HepG2 (cell line): Measurements from ENCODE around the gene FAM83C. TPM values are rescaled to one million over a fixed set of nuclear protein-coding genes. Genes with fewer than 3 reads are reported as not detected.

ENCODE experiments used
- EED ChIP-seq: sonication (generic); formaldehyde crosslinking; IDR thresholded peaks from 2 replicates; pipeline ENCODE4 v1.5.0; 2020; ENCODE audit warnings: mild to moderate bottlenecking, missing genetic modification reagents
- FOXA3 ChIP-seq: IDR thresholded peaks from 2 replicates; pipeline ENCODE4 v1.6.1; 2016; ENCODE audit warnings: missing genetic modification reagents, missing compliant biosample characterization
- FOXP1 ChIP-seq, 2 experiments: fragments of 450-650 bp in 1 of 2; IDR thresholded peaks; 2 replicates each; pipeline ENCODE4 v1.6.1; 2017 to 2018; ENCODE audit warnings: antibody characterized with exemption in 1 of 2
- MBNL3 ChIP-seq: fragments of 250-450 bp; sonication (Bioruptor Pico); conservative IDR thresholded peaks from 2 replicates; pipeline ENCODE4 v1.8.0; 2022; ENCODE audit warnings: mild to moderate bottlenecking, inconsistent platforms
- NFAT5 ChIP-seq: sonication (generic); formaldehyde crosslinking; IDR thresholded peaks from 2 replicates; pipeline ENCODE4 v1.4.0; 2020; ENCODE audit warnings: missing genetic modification reagents
- NFKB2 ChIP-seq: sonication (generic); formaldehyde crosslinking; IDR thresholded peaks from 2 replicates; pipeline ENCODE4 v1.4.0; 2020; ENCODE audit warnings: missing genetic modification reagents, borderline replicate concordance
- SIN3B ChIP-seq: fragments of 150-350 bp; IDR thresholded peaks from 2 replicates; pipeline ENCODE4 v1.6.1; 2014; ENCODE audit warnings: low read length
- SUZ12 ChIP-seq: fragments of 150-350 bp; IDR thresholded peaks from 2 replicates; pipeline ENCODE4 v1.6.1; 2014; ENCODE audit warnings: low read depth, low read length
- THAP8 ChIP-seq: sonication (generic); formaldehyde crosslinking; IDR thresholded peaks from 2 replicates; pipeline ENCODE4 v1.5.1; 2020; ENCODE audit warnings: missing genetic modification reagents, mild to moderate bottlenecking, borderline replicate concordance
- ZNF18 ChIP-seq: sonication (generic); formaldehyde crosslinking; IDR thresholded peaks from 2 replicates; pipeline ENCODE4 v1.8.0; 2022; ENCODE audit warnings: mild to moderate bottlenecking, missing genetic modification reagents; ENCODE audit not compliant: insufficient replicate concordance
- ZNF280B ChIP-seq: sonication (generic); formaldehyde crosslinking; IDR thresholded peaks from 2 replicates; pipeline ENCODE4 v1.5.0; 2020; ENCODE audit warnings: missing genetic modification reagents, mild to moderate bottlenecking, borderline replicate concordance
- ZNF354B ChIP-seq: sonication (generic); formaldehyde crosslinking; IDR thresholded peaks from 2 replicates; pipeline ENCODE4 v1.8.0; 2022; ENCODE audit warnings: mild to moderate bottlenecking, missing genetic modification reagents
- ZNF512B ChIP-seq: sonication (generic); formaldehyde crosslinking; IDR thresholded peaks from 2 replicates; pipeline ENCODE4 v1.5.1; 2020; ENCODE audit warnings: missing genetic modification reagents, mild to moderate bottlenecking, borderline replicate concordance
- ZNF563 ChIP-seq: sonication (generic); formaldehyde crosslinking; IDR thresholded peaks from 2 replicates; pipeline ENCODE4 v1.8.0; 2022; ENCODE audit warnings: mild to moderate bottlenecking, moderate library complexity, missing genetic modification reagents
- ZNF792 ChIP-seq: IDR thresholded peaks from 2 replicates; pipeline ENCODE4 v1.6.1; 2016
- ZNF816 ChIP-seq: sonication (generic); formaldehyde crosslinking; IDR thresholded peaks from 2 replicates; pipeline ENCODE4 v1.8.0; 2022; ENCODE audit warnings: missing genetic modification reagents, mild to moderate bottlenecking, borderline replicate concordance
- polyA plus RNA-seq, 8 experiments: library from polyadenylated mRNA; depleted of rRNA in 3 of 8; stranded (reverse) in 7 of 8; unstranded in 1 of 8; fragments of >200 nt; fragmentation: Illumina TruSeq in 4 of 8; extraction: Trizol in 4 of 8; gene quantifications; 2 replicates each; pipeline versions ENCODE4 v1.2.1 to v1.2.3, GENCODE V29; 2011 to 2016; ENCODE audit warnings: low read depth in 4 of 8, missing spikeins in 1 of 8, mixed read lengths in 1 of 8; ENCODE audit not compliant: insufficient read depth in 1 of 8
- total RNA-seq, 5 experiments: library from RNA; depleted of rRNA; stranded (reverse); fragments of >200 nt; fragmentation: Illumina TruSeq; extraction: Trizol; gene quantifications; 2 replicates each; pipeline ENCODE4 v1.2.3, GENCODE V29; 2016; ENCODE audit warnings: low read depth in 1 of 5

The FAM83C gene
- total and polyA plus RNA-seq, 2 of the 13 experiments (the other 11 are each of a cell fraction or from before 2014, with no cell fraction given), result 0.04 TPM; not detected in 1

GRCh38 chr20:35284267-35284991 is 7.8 kb downstream of the FAM83C start, which contains the start of gene EIF6 (continued):
- TF ChIP-seq NFAT5, result peak; percentile 52
- TF ChIP-seq ZNF512B (CRISPR knock-in tag), result 0 out of 2 replicates have a peak, but pooled peaks have one; percentile 45
- no peak; the same call in 1 of the 2 replicates for TF ChIP-seq FOXP1 (IDR thresholded peaks at IDR 0.05)
- TF ChIP-seq FOXP1 (CRISPR knock-in tag; IDR thresholded peaks at IDR 0.05), result no peak; the same call in 1 of the 2 replicates
- TF ChIP-seq FOXA3, result no peak
- TF ChIP-seq SUZ12, result no peak
- TF ChIP-seq ZNF816 (CRISPR knock-in tag), result peak; percentile 80
- TF ChIP-seq THAP8 (CRISPR knock-in tag), result 0 out of 2 replicates have a peak, but pooled peaks have one; percentile 89
- peak; percentile 72 for TF ChIP-seq SIN3B
- peak; percentile 89; the same call in 1 of the 2 replicates for TF ChIP-seq ZNF280B (CRISPR knock-in tag)
- TF ChIP-seq EED (CRISPR knock-in tag), result no peak
- no peak for TF ChIP-seq ZNF354B (CRISPR knock-in tag)
- peak; percentile 81 for TF ChIP-seq ZNF792
- peak; percentile 74 for TF ChIP-seq ZNF18 (CRISPR knock-in tag)
- peak; percentile 97 for TF ChIP-seq NFKB2 (CRISPR knock-in tag)
- TF ChIP-seq MBNL3 (CRISPR knock-in tag), result peak; percentile 77; the same call in 1 of the 2 replicates
- peak; percentile 80 for TF ChIP-seq ZNF563 (CRISPR knock-in tag)
